Measurements from ENCODE around the gene TMEM87A.

Gene TMEM87A

GRCh38 chr15:42210696-42211095, 62.5 kb downstream of the TMEM87A start:
- no peak for DNase-seq
- Histone ChIP-seq H3K79me2 (ENCODE audit: control insufficient read depth, insufficient read depth, low read length, poor library complexity) (peaks cover 6% of the 10 kb centered on the region), H2BK120ac (ENCODE audit: insufficient read depth, low read length, poor library complexity) (no peak overlapping the region), H3K18ac (ENCODE audit: low read length) (no peak overlapping the region), H3K4me3 (ENCODE audit: low read depth, low read length) (no peak overlapping the region), H3K4me2 (ENCODE audit: low read length) (no peak overlapping the region), H2BK5ac (ENCODE audit: low read depth, low read length, poor library complexity) (no peak overlapping the region), H3K79me1 (ENCODE audit: low read length) (peaks cover 5% of the 10 kb centered on the region), H3K14ac (ENCODE audit: low read length) (no peak overlapping the region), H3K4me1 (ENCODE audit: control insufficient read depth in 1 of 2, insufficient read depth in 2 of 2, low read length in 2 of 2) (peaks cover 0 to 5% of the 10 kb centered on the region in 2 experiments), H3K9me3 (ENCODE audit: insufficient read depth, low read depth, low read length) (no peaks in the 10 kb centered on the region), H3K36me3 (ENCODE audit: control insufficient read depth in 1 of 2, insufficient read depth in 2 of 2, low read length in 2 of 2) (peaks cover 5 to 12% of the 10 kb centered on the region in 2 experiments), H4K8ac (ENCODE audit: low read depth, low read length) (no peak overlapping the region), H2BK12ac (ENCODE audit: low read length) (no peak overlapping the region), H4K12ac (ENCODE audit: low read depth, low read length) (no peak overlapping the region), H3K27me3 (ENCODE audit: insufficient read depth, low read length) (no peaks in the 10 kb centered on the region), H3K23ac (ENCODE audit: low read length) (no peak overlapping the region), H4K91ac (ENCODE audit: low read depth, low read length) (no peak overlapping the region), H2AFZ (ENCODE audit: insufficient read depth, low read length, poor library complexity) (no peak overlapping the region), H3K4ac (ENCODE audit: low read depth, low read length) (no peak overlapping the region), H3K9ac (ENCODE audit: low read length) (no peak overlapping the region), H2AK5ac (ENCODE audit: low read length) (no peak overlapping the region), H3K27ac (ENCODE audit: low read depth, low read length) (no peak overlapping the region)
- no CpG with 5 or more reads among the region's 4 CpGs for WGBS (ENCODE audit: extremely low coverage, insufficient coverage, insufficient read length)

GRCh38 chr15:42207674-42208579, 65.3 kb downstream of the TMEM87A start, which contains the start of gene VPS39:
Gene VPS39 (minus strand): TSS chr15:42208304. CDS start chr15:42208153, 151 bp downstream.
- peak within 1 kb of the TSS; percentile 97 for H3K4me2 ChIP-seq (ENCODE audit: low read length)
- peaks cover 4 to 11% of the 10 kb centered on the region in 2 experiments for H3K36me3 ChIP-seq (ENCODE audit: control insufficient read depth in 1 of 2, insufficient read depth in 2 of 2, low read length in 2 of 2)
- peak within 1 kb of the TSS; percentile 89 for H3K4ac ChIP-seq (ENCODE audit: low read depth, low read length)
- peak within 1 kb of the TSS; percentile 81 for H4K91ac ChIP-seq (ENCODE audit: low read depth, low read length)
- H3K23ac ChIP-seq (ENCODE audit: low read length): no peak within 1 kb of the TSS
- peak within 1 kb of the TSS; percentile 93 for H3K9ac ChIP-seq (ENCODE audit: low read length)
- peak within 1 kb of the TSS; percentile 18 for H3K27ac ChIP-seq (ENCODE audit: low read depth, low read length)
- H4K8ac ChIP-seq (ENCODE audit: low read depth, low read length): peak within 1 kb of the TSS; percentile 94
- peak within 1 kb of the TSS; percentile 98 for H3K4me3 ChIP-seq (ENCODE audit: low read depth, low read length)
- peak within 1 kb of the TSS; percentile 89 for H3K18ac ChIP-seq (ENCODE audit: low read length)
- H2BK12ac ChIP-seq (ENCODE audit: low read length): no peak within 1 kb of the TSS
- peak within 1 kb of the TSS; percentile 29 for H2BK120ac ChIP-seq (ENCODE audit: insufficient read depth, low read length, poor library complexity)
- H3K14ac ChIP-seq (ENCODE audit: low read length): peak within 1 kb of the TSS; percentile 78
- H3K9me3 ChIP-seq (ENCODE audit: insufficient read depth, low read depth, low read length): no peaks in the 10 kb centered on the region
- peak within 1 kb of the TSS; percentile 50 for H2BK5ac ChIP-seq (ENCODE audit: low read depth, low read length, poor library complexity)
- peaks cover 6% of the 10 kb centered on the region for H3K79me2 ChIP-seq (ENCODE audit: control insufficient read depth, insufficient read depth, low read length, poor library complexity)
- peak; percentile 83 to 85 for DNase-seq
- peak within 1 kb of the TSS; percentile 27 for H2AK5ac ChIP-seq (ENCODE audit: low read length)
- peak within 1 kb of the TSS; percentile 86 for H4K12ac ChIP-seq (ENCODE audit: low read depth, low read length)
- H3K79me1 ChIP-seq (ENCODE audit: low read length): peaks cover 5% of the 10 kb centered on the region
- H3K4me1 ChIP-seq (ENCODE audit: control insufficient read depth in 1 of 2, insufficient read depth in 2 of 2, low read length in 2 of 2): peaks cover 0 to 5% of the 10 kb centered on the region in 2 experiments
- no CpG with 5 or more reads among the region's 45 CpGs for WGBS (ENCODE audit: extremely low coverage, insufficient coverage, insufficient read length)
- H2AFZ ChIP-seq (ENCODE audit: insufficient read depth, low read length, poor library complexity): peak within 1 kb of the TSS; percentile 66
- no peaks in the 10 kb centered on the region for H3K27me3 ChIP-seq (ENCODE audit: insufficient read depth, low read length)

DNA sequence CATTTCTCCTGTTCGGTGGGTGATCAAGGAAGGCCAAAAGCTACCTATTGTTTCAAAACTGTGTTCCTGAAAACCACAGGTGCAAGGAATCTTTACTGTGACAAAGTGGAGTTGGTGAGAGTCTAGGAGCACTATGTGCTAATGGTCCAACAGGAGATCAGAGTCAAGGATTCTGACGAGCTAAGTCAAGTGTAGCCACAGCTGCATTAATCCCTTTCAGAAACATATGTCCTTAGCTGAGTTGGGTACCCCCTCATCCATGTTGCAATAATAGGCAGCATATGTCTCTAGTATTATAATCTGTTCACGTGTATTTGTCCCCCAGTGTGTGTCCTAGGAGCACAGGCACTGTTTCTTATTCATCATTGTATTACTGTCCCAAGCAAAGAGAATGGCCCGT, 66.8 kb downstream of the TMEM87A start:
- no peak overlapping the region for H3K4me3 ChIP-seq (ENCODE audit: low read depth, low read length)
- no peak overlapping the region for H3K27ac ChIP-seq (ENCODE audit: low read depth, low read length)
- H3K79me1 ChIP-seq (ENCODE audit: low read length): peaks cover 5% of the 10 kb centered on the region
- peaks cover 4 to 9% of the 10 kb centered on the region in 2 experiments for H3K36me3 ChIP-seq (ENCODE audit: control insufficient read depth in 1 of 2, insufficient read depth in 2 of 2, low read length in 2 of 2)
- no peak for DNase-seq
- no peak overlapping the region for H3K9ac ChIP-seq (ENCODE audit: low read length)
- WGBS (ENCODE audit: extremely low coverage, insufficient coverage, insufficient read length): no CpG with 5 or more reads among the region's 4 CpGs
- no peak overlapping the region for H3K4me2 ChIP-seq (ENCODE audit: low read length)
- H2BK12ac ChIP-seq (ENCODE audit: low read length): no peak overlapping the region
- H2BK120ac ChIP-seq (ENCODE audit: insufficient read depth, low read length, poor library complexity): no peak overlapping the region
- H3K18ac ChIP-seq (ENCODE audit: low read length): no peak overlapping the region
- H2BK5ac ChIP-seq (ENCODE audit: low read depth, low read length, poor library complexity): no peak overlapping the region
- no peak overlapping the region for H3K4ac ChIP-seq (ENCODE audit: low read depth, low read length)
- H4K8ac ChIP-seq (ENCODE audit: low read depth, low read length): no peak overlapping the region
- H3K9me3 ChIP-seq (ENCODE audit: insufficient read depth, low read depth, low read length): no peaks in the 10 kb centered on the region
- no peak overlapping the region for H4K12ac ChIP-seq (ENCODE audit: low read depth, low read length)
- H3K14ac ChIP-seq (ENCODE audit: low read length): no peak overlapping the region
- no peak overlapping the region for H2AFZ ChIP-seq (ENCODE audit: insufficient read depth, low read length, poor library complexity)
- H3K27me3 ChIP-seq (ENCODE audit: insufficient read depth, low read length): no peaks in the 10 kb centered on the region
- no peak overlapping the region for H2AK5ac ChIP-seq (ENCODE audit: low read length)
- no peak overlapping the region for H4K91ac ChIP-seq (ENCODE audit: low read depth, low read length)
- H3K79me2 ChIP-seq (ENCODE audit: control insufficient read depth, insufficient read depth, low read length, poor library complexity): peaks cover 6% of the 10 kb centered on the region
- no peak overlapping the region for H3K23ac ChIP-seq (ENCODE audit: low read length)
- peaks cover 0 to 5% of the 10 kb centered on the region in 2 experiments for H3K4me1 ChIP-seq (ENCODE audit: control insufficient read depth in 1 of 2, insufficient read depth in 2 of 2, low read length in 2 of 2)

DNA sequence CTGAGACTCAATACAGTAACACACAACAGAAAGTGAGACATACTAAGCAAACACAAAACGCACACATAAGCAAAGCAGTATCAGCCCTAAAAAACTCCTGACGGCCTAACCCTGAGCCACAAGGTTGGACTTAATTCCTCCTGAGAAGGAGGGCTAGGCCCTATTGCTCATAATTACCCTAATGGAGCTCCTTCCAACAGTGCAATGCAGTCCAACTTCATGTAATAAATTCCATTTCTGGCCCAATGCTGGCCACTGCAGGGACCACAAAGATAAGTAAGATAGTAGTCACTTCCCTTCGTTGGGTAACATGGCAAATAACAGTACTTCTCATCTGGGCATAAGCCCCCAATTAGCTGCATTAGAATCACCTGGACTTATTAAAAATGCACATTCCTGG, 69.3 kb downstream of the TMEM87A start:
- H4K91ac ChIP-seq (ENCODE audit: low read depth, low read length): no peak overlapping the region
- H3K79me2 ChIP-seq (ENCODE audit: control insufficient read depth, insufficient read depth, low read length, poor library complexity): peaks cover 6% of the 10 kb centered on the region

More for the DNA sequence above, 69.3 kb downstream of the TMEM87A start:
- Histone ChIP-seq H3K23ac (ENCODE audit: low read length) (peak overlapping the region; percentile 27), H2BK12ac (ENCODE audit: low read length) (no peak overlapping the region), H3K18ac (ENCODE audit: low read length) (no peak overlapping the region), H3K9me3 (ENCODE audit: insufficient read depth, low read depth, low read length) (no peaks in the 10 kb centered on the region), H2BK5ac (ENCODE audit: low read depth, low read length, poor library complexity) (no peak overlapping the region), H2AK5ac (ENCODE audit: low read length) (no peak overlapping the region), H3K27ac (ENCODE audit: low read depth, low read length) (no peak overlapping the region), H3K9ac (ENCODE audit: low read length) (no peak overlapping the region), H2BK120ac (ENCODE audit: insufficient read depth, low read length, poor library complexity) (no peak overlapping the region), H2AFZ (ENCODE audit: insufficient read depth, low read length, poor library complexity) (no peak overlapping the region), H3K4me1 (ENCODE audit: control insufficient read depth in 1 of 2, insufficient read depth in 2 of 2, low read length in 2 of 2) (peaks cover 0 to 5% of the 10 kb centered on the region in 2 experiments), H4K12ac (ENCODE audit: low read depth, low read length) (no peak overlapping the region), H3K27me3 (ENCODE audit: insufficient read depth, low read length) (no peaks in the 10 kb centered on the region), H3K79me1 (ENCODE audit: low read length) (peaks cover 5% of the 10 kb centered on the region), H3K4me3 (ENCODE audit: low read depth, low read length) (no peak overlapping the region), H3K4ac (ENCODE audit: low read depth, low read length) (no peak overlapping the region), H3K4me2 (ENCODE audit: low read length) (no peak overlapping the region), H3K36me3 (ENCODE audit: control insufficient read depth in 1 of 2, insufficient read depth in 2 of 2, low read length in 2 of 2) (peaks cover 2 to 3% of the 10 kb centered on the region in 2 experiments), H3K14ac (ENCODE audit: low read length) (no peak overlapping the region), H4K8ac (ENCODE audit: low read depth, low read length) (no peak overlapping the region)
- DNase-seq: peak; percentile 77 to 88
- WGBS (ENCODE audit: extremely low coverage, insufficient coverage, insufficient read length): no CpG with 5 or more reads among the region's 3 CpGs

All from trophoblast cell (in vitro differentiated cells and primary cell).